Trophoblast cell (in vitro differentiated cells and primary cell): ENCODE data around the gene NIT1.
A peak's percentile ranks its signal among the peaks of the same experiment; 100 is the strongest.

Experiments used
- DNase-seq, 2 donors: peaks; one replicate each; pipeline ENCODE4 v3.0.0-alpha.2; 2016
- H2AFZ ChIP-seq: 2 replicates; pipeline ENCODE4 v1.6.1; 2013; ENCODE audit warnings: low read length, moderate library complexity, mild to moderate bottlenecking; ENCODE audit not compliant: insufficient read depth, poor library complexity
- H2AK5ac ChIP-seq: 2 replicates; pipeline ENCODE4 v1.6.1; 2013; ENCODE audit warnings: mild to moderate bottlenecking, low read length
- H2BK120ac ChIP-seq: 2 replicates; pipeline ENCODE4 v1.6.1; 2013; ENCODE audit warnings: low read length, mild to moderate bottlenecking, moderate library complexity; ENCODE audit not compliant: insufficient read depth, poor library complexity
- H2BK12ac ChIP-seq: 2 replicates; pipeline ENCODE4 v1.6.1; 2013; ENCODE audit warnings: mild to moderate bottlenecking, low read length, moderate library complexity
- H2BK5ac ChIP-seq: 2 replicates; pipeline ENCODE4 v1.6.1; 2013; ENCODE audit warnings: low read length, low read depth, moderate library complexity, mild to moderate bottlenecking; ENCODE audit not compliant: poor library complexity
- H3K14ac ChIP-seq: 2 replicates; pipeline ENCODE4 v1.6.1; 2013; ENCODE audit warnings: mild to moderate bottlenecking, low read length
- H3K18ac ChIP-seq: 2 replicates; pipeline ENCODE4 v1.6.1; 2013; ENCODE audit warnings: mild to moderate bottlenecking, low read length
- H3K23ac ChIP-seq: 2 replicates; pipeline ENCODE4 v1.6.1; 2013; ENCODE audit warnings: low read length
- H3K27ac ChIP-seq: 2 replicates; pipeline ENCODE4 v1.5.1; 2013; ENCODE audit warnings: low read depth, mild to moderate bottlenecking, inconsistent platforms, low read length, moderate library complexity
- H3K27me3 ChIP-seq: 2 replicates; pipeline ENCODE4 v1.6.1; 2013; ENCODE audit warnings: inconsistent platforms, mild to moderate bottlenecking, low read length, moderate library complexity; ENCODE audit not compliant: insufficient read depth
- H3K36me3 ChIP-seq, 2 experiments: 1 replicate in 1 of 2; 2 replicates in 1 of 2; pipeline ENCODE4 v1.6.1; 2013; ENCODE audit warnings: low read length in 2 of 2, mild to moderate bottlenecking in 2 of 2, moderate library complexity in 1 of 2; ENCODE audit not compliant: insufficient read depth in 2 of 2, control insufficient read depth in 1 of 2
- H3K4ac ChIP-seq: 2 replicates; pipeline ENCODE4 v1.6.1; 2013; ENCODE audit warnings: low read depth, mild to moderate bottlenecking, low read length, moderate library complexity
- H3K4me1 ChIP-seq, 2 experiments: 1 replicate in 1 of 2; 2 replicates in 1 of 2; pipeline ENCODE4 v1.6.1; 2013; ENCODE audit warnings: low read length in 2 of 2, mild to moderate bottlenecking in 2 of 2, moderate library complexity in 1 of 2; ENCODE audit not compliant: insufficient read depth in 2 of 2, control insufficient read depth in 1 of 2
- H3K4me2 ChIP-seq: 2 replicates; pipeline ENCODE4 v1.6.1; 2013; ENCODE audit warnings: inconsistent platforms, mild to moderate bottlenecking, low read length, moderate library complexity
- H3K4me3 ChIP-seq: 2 replicates; pipeline ENCODE4 v1.5.1; 2013; ENCODE audit warnings: mild to moderate bottlenecking, low read depth, low read length, inconsistent platforms
- H3K79me1 ChIP-seq: one replicate; pipeline ENCODE4 v1.6.1; 2013; ENCODE audit warnings: low read length
- H3K79me2 ChIP-seq: 2 replicates; pipeline ENCODE4 v1.6.1; 2013; ENCODE audit warnings: low read length, mild to moderate bottlenecking; ENCODE audit not compliant: control insufficient read depth, insufficient read depth, poor library complexity
- H3K9ac ChIP-seq: 2 replicates; pipeline ENCODE4 v1.6.1; 2013; ENCODE audit warnings: mild to moderate bottlenecking, low read length
- H3K9me3 ChIP-seq: 2 replicates; pipeline ENCODE4 v1.6.1; 2013; ENCODE audit warnings: low read depth, mild to moderate bottlenecking, control low read depth, inconsistent platforms, low read length; ENCODE audit not compliant: insufficient read depth
- H4K12ac ChIP-seq: 2 replicates; pipeline ENCODE4 v1.6.1; 2013; ENCODE audit warnings: low read depth, mild to moderate bottlenecking, low read length, moderate library complexity
- H4K8ac ChIP-seq: 2 replicates; pipeline ENCODE4 v1.6.1; 2013; ENCODE audit warnings: low read depth, mild to moderate bottlenecking, low read length, moderate library complexity
- H4K91ac ChIP-seq: one replicate; pipeline ENCODE4 v1.6.1; 2013; ENCODE audit warnings: low read depth, mild to moderate bottlenecking, low read length, moderate library complexity
- WGBS: extraction: QIAGEN DNeasy Blood & Tissue Kit; methylation state at CpG from one replicate; pipeline ENCODE4 v1.1.7; 2013; ENCODE audit warnings: missing lambda C conversion rate; ENCODE audit not compliant: insufficient read length, insufficient coverage; ENCODE audit errors: extremely low coverage; 5-methylcytosine and 5-hydroxymethylcytosine counted together

The NIT1 gene

DNA sequence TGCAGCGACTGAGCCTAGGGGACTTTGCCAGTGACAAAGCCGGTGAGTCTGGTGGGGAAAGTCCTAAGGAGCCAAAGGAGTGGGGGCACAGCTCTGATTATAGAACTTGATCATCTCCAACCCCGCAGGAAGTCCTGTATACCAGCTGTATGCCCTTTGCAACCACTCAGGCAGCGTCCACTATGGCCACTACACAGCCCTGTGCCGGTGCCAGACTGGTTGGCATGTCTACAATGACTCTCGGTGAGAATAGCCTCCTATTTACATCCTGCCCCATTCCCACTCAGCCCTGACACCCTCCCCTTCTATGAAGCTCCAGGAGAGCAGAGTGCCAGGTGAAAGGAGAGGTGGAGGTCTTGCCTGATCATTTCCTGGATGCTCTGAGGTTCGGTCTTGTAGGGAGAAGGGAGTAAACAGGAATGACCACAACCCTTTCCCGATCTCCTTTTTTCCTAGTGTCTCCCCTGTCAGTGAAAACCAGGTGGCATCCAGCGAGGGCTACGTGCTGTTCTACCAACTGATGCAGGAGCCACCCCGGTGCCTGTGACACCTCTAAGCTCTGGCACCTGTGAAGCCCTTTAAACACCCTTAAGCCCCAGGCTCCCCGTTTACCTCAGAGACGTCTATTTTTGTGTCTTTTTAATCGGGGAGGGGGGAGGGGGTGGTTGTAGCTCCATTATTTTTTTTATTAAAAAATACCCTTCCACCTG is 47.2 kb downstream of the NIT1 start:
- Histone ChIP-seq H2BK5ac (no peak overlapping the region), H2BK120ac (no peak overlapping the region), H3K23ac (no peak overlapping the region), H3K36me3 (peaks cover 26 to 42% of the 10 kb centered on the region in 2 experiments), H3K4me2 (peak overlapping the region; percentile 97), H4K91ac (no peak overlapping the region), H3K4ac (no peak overlapping the region), H3K14ac (no peak overlapping the region), H3K18ac (no peak overlapping the region), H3K9ac (no peak overlapping the region), H2AK5ac (no peak overlapping the region), H3K79me1 (no peaks in the 10 kb centered on the region), H3K9me3 (peaks cover 2% of the 10 kb centered on the region), H3K4me3 (no peak overlapping the region), H3K27ac (no peak overlapping the region), H3K79me2 (no peaks in the 10 kb centered on the region), H3K27me3 (no peaks in the 10 kb centered on the region), H2BK12ac (no peak overlapping the region), H4K8ac (peak overlapping the region; percentile 4), H2AFZ (no peak overlapping the region), H4K12ac (no peak overlapping the region), H3K4me1 (peaks cover 11 to 12% of the 10 kb centered on the region in 2 experiments)
- no peak for DNase-seq
- no CpG with 5 or more reads among the region's 14 CpGs for WGBS

DNA sequence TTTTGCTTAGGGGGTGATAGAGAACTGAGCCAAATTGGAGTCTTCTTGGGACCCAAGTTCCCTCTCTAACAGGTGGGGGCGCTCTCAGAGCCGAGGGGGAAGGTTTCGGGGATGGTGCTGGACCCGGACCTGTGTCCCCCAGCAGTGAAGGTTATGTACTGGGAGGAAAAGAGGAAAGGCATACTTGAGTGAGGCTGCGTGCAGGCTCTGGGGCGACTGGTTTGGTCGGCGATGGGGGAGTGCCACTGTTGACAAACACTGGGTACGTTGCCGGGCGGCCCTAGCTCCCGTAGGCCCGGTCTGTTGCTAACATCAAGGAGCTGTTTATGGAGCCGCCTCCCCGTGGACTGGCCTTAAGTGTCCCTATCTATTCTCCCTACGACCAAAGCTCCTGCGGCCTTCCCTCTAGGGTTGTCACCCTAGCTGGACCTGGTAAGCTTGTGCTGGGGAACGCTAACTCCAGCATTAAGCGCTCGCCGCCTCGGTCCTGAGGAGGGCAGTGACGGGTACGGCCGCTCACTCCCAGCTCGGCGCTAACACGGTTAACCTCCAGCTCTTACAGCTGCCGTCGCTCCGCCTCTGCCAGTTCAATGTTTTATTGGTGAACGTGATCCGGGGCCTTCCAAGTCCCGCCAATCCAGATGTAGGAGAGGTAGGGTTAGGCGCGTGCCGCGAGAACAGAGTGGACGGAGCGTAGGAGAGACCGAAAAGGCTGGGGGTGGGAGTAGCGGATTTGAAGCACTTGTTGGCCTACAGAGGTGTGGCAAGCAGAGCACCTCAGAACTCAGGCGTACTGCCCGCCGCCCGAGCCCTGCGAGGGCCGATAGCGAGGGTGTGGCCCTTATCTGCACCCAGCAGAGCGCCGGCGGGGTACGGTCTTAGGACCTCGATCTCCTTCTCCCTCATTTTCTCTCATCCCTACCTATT is 48.1 kb downstream of the NIT1 start, which contains the start of gene PPOX:
Gene PPOX, plus strand, starts transcription at position 685 of the 927 bp plus-strand sequence. CDS start 422 bp downstream, outside the sequence.
- Histone ChIP-seq H3K18ac (peak within 1 kb of the TSS; percentile 19), H3K79me1 (no peaks in the 10 kb centered on the region), H3K4me3 (peak within 1 kb of the TSS; percentile 85), H4K8ac (peak within 1 kb of the TSS; percentile 78), H3K23ac (no peak within 1 kb of the TSS), H2BK5ac (peak within 1 kb of the TSS; percentile 21), H3K9me3 (peaks cover 2% of the 10 kb centered on the region), H3K4ac (no peak within 1 kb of the TSS), H2BK12ac (no peak within 1 kb of the TSS), H3K4me2 (peak within 1 kb of the TSS; percentile 97), H3K4me1 (peaks cover 8 to 9% of the 10 kb centered on the region in 2 experiments), H2BK120ac (no peak within 1 kb of the TSS), H4K91ac (peak within 1 kb of the TSS; percentile 16), H3K36me3 (peaks cover 26 to 45% of the 10 kb centered on the region in 2 experiments), H3K27me3 (no peaks in the 10 kb centered on the region), H3K14ac (peak within 1 kb of the TSS; percentile 65), H3K9ac (peak within 1 kb of the TSS; percentile 84), H3K27ac (peak within 1 kb of the TSS; percentile 29), H4K12ac (peak within 1 kb of the TSS; percentile 34), H2AFZ (peak within 1 kb of the TSS; percentile 70), H3K79me2 (no peaks in the 10 kb centered on the region), H2AK5ac (peak within 1 kb of the TSS; percentile 23)
- peak; percentile 97 to 98 for DNase-seq
- WGBS, result no CpG with 5 or more reads among the region's 54 CpGs

DNA sequence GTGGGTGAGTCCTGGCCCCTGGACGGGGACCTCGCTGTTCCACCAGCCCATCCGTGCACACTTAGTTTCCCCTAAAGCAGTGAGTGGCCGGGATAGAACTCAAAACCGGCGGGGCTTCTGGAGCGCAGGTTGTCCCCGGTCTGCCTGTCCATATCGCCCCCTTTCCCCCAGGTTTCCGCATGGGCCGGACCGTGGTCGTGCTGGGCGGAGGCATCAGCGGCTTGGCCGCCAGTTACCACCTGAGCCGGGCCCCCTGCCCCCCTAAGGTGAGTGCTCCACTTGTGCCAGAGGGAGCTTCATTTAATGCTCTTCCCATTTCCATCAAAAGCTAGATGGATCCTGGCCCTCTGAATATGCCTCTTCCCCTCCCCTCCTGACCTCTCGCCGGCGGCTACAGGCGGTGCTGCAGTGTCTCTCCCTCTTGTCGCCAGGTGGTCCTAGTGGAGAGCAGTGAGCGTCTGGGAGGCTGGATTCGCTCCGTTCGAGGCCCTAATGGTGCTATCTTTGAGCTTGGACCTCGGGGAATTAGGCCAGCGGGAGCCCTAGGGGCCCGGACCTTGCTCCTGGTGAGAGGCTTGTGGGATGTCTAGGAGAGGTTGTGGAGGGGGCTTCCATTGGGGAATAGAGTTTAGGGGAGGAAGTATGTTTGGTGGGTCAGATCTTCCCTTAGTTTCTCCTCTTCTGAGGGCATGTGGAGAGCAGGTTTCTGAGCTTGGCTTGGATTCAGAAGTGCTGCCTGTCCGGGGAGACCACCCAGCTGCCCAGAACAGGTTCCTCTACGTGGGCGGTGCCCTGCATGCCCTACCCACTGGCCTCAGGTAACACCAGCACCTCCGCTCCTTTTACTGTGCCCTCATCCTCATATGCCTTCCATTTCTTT is 49.0 kb downstream of the NIT1 start:
- no peak overlapping the region for H2BK5ac ChIP-seq
- peak overlapping the region; percentile 70 for H2AFZ ChIP-seq
- no peak overlapping the region for H3K23ac ChIP-seq
- H3K27ac ChIP-seq, result peak overlapping the region; percentile 7
- peak overlapping the region; percentile 85 for H3K4me3 ChIP-seq
- H4K12ac ChIP-seq, result peak overlapping the region; percentile 34
- peaks cover 2% of the 10 kb centered on the region for H3K9me3 ChIP-seq
- H2BK120ac ChIP-seq, result no peak overlapping the region
- peaks cover 27 to 44% of the 10 kb centered on the region in 2 experiments for H3K36me3 ChIP-seq
- no peaks in the 10 kb centered on the region for H3K79me1 ChIP-seq
- H3K4ac ChIP-seq, result no peak overlapping the region
- H2BK12ac ChIP-seq, result no peak overlapping the region
- peak overlapping the region; percentile 65 for H3K14ac ChIP-seq
- H3K18ac ChIP-seq, result peak overlapping the region; percentile 19
- peak overlapping the region; percentile 84 for H3K9ac ChIP-seq
- H4K91ac ChIP-seq, result peak overlapping the region; percentile 16
- no peaks in the 10 kb centered on the region for H3K27me3 ChIP-seq
- H3K79me2 ChIP-seq, result no peaks in the 10 kb centered on the region
- peak in 1 of 2 donors; percentile 16 for DNase-seq
- H3K4me2 ChIP-seq, result peak overlapping the region; percentile 97
- peak overlapping the region; percentile 23 for H2AK5ac ChIP-seq
- WGBS, result no CpG with 5 or more reads among the region's 33 CpGs
- H4K8ac ChIP-seq, result peak overlapping the region; percentile 78
- H3K4me1 ChIP-seq, result peaks cover 8 to 9% of the 10 kb centered on the region in 2 experiments

DNA sequence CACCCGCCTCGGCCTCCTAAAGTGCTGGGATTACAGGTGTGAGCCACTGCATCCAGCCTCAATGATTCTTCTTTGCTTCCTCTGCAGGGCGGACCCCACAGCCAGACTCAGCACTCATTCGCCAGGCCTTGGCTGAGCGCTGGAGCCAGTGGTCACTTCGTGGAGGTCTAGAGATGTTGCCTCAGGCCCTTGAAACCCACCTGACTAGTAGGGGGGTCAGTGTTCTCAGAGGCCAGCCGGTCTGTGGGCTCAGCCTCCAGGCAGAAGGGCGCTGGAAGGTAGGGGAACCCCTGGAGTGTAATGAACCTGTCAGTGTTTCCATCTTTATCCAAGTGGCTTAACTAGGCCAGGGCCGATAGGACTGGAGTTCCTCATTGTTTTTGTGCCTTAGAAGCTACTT is 51.0 kb downstream of the NIT1 start:
- Histone ChIP-seq H4K12ac (no peak overlapping the region), H3K14ac (no peak overlapping the region), H3K18ac (no peak overlapping the region), H3K79me2 (no peaks in the 10 kb centered on the region), H3K9me3 (peaks cover 2% of the 10 kb centered on the region), H3K4me3 (no peak overlapping the region), H4K91ac (no peak overlapping the region), H3K79me1 (no peaks in the 10 kb centered on the region), H3K9ac (no peak overlapping the region), H3K27me3 (no peaks in the 10 kb centered on the region), H2BK5ac (no peak overlapping the region), H3K4me1 (peaks cover 8 to 9% of the 10 kb centered on the region in 2 experiments), H2BK120ac (no peak overlapping the region), H3K4ac (no peak overlapping the region), H3K27ac (no peak overlapping the region), H4K8ac (no peak overlapping the region), H3K23ac (no peak overlapping the region), H3K4me2 (no peak overlapping the region), H2BK12ac (no peak overlapping the region), H3K36me3 (peaks cover 37 to 47% of the 10 kb centered on the region in 2 experiments), H2AK5ac (no peak overlapping the region), H2AFZ (no peak overlapping the region)
- no peak for DNase-seq
- WGBS, result no CpG with 5 or more reads among the region's 9 CpGs
